Dermis microvascular lymphatic vessel endothelial cell (primary cell): ENCODE results near the gene CCDC137. TPM values are rescaled to one million over a fixed set of nuclear protein-coding genes. Genes with fewer than 3 reads are reported as not detected.

Experiments
- DNase-seq, 2 donors: peaks; one replicate each; pipeline versions ENCODE4 v3.0.0 to v3.0.0-alpha.2; 2010; ENCODE audit warnings: low read depth in 2 of 2
- total RNA-seq: library from RNA; depleted of rRNA; stranded (reverse); fragments of >200 nt; gene quantifications from 2 replicates; pipeline ENCODE4 v1.2.1, GENCODE V29; 2014

Gene CCDC137
- total RNA-seq, 1 donor from 2014 or later = 6.3 TPM

DNA sequence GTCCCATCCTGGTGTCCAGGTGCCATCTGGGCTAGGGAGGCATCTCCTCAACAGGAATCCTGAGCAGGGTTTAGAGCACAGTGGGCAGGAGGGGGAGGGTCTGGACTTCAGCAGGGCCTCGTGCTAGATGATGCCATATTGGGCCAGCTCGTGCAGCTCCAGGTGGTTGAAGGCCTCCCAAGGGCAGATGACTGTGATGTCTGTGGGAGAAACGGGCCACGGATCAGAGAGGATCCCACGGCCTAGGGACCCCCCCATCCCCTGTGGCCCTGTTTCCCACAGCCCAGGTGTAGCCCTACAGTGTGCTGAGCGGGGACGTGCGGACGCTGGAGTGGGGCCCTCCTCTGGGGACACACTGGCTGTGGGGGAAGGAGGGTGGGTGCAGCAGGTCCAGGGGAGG lies 15.6 kb upstream of the CCDC137 start:
- no peak for DNase-seq

DNA sequence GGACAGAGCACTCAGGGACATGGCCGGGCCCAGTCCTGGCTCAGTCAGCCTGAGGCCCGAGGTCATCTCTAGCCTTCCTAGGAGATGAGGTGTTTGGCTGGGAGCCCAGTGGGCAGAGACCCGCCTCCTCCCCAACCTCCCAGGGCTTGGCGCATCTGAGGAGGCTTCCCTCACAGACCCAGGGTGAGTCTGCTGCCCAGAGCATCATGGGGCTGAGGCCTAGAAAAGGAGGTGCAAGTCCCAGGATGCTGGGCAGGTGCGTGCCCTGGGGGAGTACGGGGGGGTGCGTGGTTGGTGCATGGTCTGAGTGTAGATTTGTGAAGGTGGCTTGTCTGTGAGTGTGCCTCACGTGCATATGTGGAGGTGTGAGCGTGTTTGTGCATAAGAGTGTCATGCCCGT lies 14.8 kb upstream of the CCDC137 start:
- DNase-seq = no peak

DNA sequence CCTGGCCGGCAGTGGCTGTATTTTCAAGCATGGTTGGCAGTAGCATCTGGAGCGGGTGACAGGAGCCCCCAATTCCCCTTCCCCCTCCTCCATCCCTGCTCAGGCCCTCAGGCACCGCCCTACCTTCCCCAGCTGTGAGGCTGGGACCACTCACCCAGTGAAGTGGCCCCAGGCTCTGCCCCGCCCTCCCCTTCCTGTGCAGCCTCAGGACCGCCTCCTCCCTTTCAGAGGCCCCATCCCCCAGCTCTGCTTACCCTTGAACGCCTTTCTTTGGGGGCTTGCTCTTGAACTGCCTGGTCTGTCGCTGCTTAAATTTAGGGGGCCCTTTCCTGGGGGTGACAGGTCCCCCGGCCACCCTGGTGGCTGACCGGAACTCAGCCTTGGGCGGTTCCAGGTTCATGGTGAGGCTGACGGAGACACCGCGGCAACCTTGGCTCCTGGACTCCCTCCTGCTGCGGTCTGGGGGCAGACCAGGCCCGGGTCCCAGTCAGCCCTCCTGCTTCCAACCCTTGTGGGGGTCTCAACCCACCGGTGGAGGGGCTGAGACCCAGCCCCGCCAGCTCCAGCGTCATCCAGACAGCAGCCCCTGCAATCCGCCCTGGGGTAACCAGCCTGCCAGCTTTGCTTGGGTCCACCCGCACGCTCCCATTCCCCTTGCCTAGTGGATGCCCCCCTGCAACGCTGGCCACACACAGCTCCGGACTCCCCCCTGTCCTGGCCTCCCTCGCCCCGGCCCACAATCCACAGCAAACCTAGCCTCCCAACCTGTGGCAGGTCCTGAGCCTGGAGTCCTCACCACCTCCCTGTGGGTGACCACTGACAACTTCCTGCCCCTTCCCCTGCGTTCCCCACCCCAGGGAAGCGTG lies 13.4 kb upstream of the CCDC137 start:
- DNase-seq = no peak

DNA sequence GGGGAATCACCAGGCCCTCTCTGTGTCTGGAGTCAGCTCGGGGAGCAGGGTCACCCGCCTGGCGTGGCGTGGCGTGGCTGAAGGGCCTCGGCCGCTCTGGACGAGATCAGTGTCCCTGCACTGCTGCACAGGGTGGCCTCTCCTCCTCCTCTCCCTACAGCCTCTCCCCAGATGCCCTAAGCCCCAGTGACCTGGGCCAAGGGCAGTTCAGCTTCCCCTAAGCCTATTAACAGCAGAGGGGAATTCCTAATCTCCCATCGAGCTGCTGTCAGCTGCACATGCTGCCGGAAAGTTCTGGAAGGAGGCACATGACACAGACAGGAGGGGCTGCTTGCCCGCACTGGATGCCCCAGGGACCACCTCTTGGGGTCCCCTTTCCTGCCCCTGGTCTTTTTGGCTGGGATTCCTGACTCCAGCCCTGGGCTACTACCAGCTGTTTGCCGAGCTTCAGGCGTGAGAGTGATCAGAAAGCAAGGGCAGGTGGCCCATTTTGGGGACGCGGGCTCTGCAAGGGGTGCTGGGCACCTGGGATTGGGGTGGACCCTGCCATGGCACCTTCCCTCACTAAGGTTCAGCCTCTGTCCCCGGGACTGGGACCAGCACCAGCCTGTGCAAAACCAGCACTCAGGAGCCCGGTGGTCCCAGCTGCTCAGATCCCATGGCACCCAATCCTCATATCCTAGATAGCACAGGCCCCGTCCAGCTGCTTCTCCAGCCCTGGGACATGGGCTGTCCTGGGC lies 11.0 kb upstream of the CCDC137 start:
- no peak for DNase-seq

DNA sequence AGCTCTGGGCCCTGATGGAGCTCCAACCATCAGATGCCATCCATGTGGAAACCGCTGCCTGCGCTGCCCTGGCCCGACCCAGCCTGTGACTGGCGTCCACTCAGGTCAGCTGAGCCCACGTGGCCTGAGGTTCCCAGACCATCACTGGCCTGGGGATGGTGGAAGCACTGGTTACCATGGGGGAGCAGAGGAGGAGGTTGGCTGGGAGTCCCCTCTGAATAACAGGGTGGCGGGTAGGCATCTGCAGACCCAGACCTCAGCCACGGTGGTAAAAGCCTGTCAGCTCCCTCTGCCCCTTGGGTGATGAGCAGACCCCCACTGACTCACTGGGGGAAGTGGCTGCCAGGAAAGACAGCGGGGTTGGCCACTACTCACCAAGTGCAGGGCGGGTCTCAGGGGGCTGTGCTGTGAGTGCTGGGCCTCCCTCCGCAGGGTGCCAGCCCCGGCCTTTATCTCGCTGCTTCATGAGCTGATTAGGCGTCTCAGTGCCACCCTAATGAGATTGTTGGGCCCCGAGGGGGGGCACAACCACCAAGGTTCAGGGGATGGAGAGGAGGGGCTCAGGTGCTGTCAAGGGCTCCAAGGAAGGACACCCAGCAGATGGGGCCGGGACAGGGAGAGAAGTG lies 10.3 kb upstream of the CCDC137 start, which contains the start of gene PDE6G:
TSS of gene PDE6G (minus strand) at position 425 of the 626 bp plus-strand sequence. CDS start 3,237 bp downstream, outside the sequence.
- no peak for DNase-seq

DNA sequence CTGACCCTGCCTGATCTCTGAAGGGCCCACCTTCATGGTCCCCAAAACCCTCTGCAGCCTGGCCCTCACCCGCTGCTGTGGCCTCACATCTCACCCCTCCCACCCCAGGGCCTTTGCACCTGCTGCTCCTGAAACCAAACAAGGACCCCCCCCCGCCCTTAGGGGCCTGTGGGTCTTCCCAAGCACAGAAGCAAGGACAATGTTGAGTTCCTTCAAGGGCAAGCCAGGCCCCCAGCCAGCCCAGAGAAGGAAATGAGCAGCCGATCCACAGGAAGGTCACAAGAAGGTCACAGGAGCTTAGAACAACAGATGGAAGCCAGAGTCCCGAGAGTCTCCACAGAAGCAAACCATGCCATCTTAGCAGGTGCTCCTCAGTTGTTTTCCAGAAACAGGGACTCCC lies 9.7 kb upstream of the CCDC137 start:
- DNase-seq = peak in 1 of 2 donors; percentile 31

DNA sequence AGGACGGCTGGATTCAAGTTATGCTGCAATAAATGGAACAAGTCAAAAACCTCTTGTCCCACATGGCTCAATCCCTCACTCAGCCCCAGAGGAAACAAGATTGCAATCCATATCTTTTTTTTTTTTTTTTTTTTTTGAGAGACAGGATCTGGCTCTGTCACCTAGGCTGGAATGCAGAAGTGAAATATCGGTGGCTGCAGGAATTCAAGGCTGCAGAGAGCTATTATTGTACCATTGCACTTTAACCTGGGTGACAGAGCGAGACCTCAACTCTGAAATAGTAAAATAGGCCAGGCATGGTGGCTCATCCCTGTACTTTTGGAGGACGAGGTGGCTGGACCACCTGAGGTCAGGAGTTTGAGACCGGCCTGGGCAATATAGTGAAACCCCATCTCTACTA lies 7.5 kb upstream of the CCDC137 start:
- no peak for DNase-seq

DNA sequence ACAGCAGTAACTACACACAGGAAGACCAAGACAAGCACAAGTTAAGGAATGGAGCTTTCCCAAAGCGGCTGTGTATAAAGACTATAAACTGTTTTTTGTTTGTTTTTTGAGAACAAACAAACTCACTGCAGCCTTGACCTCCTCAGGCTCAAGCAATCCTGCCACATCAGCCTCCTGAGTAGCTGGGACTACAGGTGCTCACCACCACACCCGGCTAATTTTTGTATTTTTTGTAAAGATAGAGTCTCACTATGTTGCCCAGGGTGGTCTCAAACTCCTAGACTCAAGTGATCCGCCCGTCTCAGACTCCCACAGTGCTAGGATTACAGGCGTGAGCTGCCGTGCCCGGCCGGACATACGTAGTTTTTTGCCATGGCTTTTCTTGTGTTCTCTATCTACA lies 6.1 kb upstream of the CCDC137 start:
- no peak for DNase-seq

DNA sequence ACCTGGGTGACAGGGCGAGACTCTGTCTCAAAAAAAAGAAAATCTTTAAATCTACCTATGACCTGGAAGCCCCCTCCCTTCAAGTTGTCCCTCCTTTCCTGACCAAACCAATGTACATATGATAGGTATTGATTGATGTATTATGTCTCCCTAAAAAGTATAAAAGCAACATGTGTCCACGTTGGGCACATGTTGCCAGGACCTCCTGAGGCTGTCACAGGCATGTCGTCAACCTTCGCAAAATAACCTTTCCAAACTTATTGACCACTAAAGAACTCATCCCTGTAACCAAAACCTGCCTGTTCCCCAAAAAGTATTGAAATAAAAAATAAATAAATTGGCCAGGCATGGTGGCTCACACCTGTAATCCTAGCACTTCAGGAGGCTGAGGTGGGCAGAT lies 4.5 kb upstream of the CCDC137 start:
- DNase-seq = no peak

DNA sequence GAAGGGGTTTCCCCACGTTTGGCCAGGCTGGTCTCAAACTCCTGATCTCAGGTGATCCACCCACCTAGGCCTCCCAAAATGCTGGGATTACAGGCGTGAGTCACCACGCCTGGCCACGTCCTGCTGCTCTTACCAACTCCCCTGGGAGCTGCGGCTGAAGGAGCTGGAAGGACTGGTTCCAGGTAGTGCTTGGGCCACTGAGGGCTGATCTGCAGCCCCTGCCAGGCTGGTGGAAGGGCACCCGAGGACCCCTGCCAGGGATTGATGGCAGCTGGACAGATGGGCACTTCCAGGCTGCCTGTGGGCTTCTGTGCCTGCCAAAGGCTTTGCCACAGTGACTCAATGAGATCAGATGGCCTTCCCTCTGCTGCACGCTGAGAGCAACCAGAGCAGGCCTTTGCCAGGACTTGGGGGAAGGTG lies 2.5 kb upstream of the CCDC137 start:
- no peak for DNase-seq

DNA sequence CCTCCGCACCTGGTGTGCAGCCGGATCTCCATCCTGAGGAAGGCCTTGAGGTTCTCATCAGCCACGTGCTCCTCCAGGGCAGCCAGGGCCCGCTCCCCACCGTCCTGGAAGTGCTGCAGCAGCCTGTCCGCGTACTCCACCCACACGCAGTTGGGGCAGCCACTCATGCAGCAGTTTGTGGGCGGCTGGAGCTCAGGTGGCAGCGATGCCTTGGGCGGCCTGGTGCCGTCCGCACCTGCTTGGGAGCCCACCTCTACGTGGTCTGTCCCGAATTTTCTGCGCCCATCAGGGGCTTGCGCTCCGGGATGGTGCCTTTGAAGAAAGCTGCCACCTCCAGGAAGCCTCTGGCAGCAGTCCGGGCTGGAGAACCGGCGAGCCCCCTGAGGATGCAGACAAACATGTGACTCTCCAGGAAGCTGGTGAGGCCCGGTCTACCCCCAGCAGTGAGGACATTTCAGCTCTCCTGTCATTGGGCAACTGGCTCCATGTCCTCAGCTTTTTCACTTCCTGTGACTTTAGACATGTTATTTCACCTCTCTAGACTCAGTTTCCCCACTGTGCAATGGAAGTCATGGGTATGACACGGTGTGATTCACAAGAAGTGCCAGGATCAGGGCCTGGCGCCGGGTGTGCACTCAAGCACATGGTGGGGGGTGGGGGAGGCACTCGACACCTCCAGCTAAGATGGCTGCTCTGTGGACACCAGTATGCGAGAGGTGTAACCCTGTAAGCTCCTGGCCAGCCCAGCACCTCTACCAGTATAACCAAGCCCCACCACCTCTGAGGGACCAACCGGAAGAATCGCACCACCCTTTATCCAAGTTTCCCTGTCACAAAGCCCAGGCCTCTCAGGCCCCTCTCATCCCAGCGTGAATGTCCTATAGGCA lies 1.1 kb upstream of the CCDC137 start:
- peak in 1 of 2 donors; percentile 31 for DNase-seq

DNA sequence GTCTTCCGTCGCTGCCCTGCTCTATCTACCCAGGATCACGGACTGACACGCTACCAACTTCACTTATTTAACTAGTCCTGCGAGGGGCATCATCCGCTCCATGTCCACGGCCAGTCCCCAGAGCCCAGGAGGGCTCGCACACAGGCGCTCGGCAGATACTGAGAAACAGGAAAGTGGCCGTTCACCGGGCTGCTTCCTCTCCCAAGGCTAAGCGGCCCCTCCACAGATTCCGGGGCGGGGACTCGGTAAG lies 520 bp upstream of the CCDC137 start:
- peak in 1 of 2 donors; percentile 69 for DNase-seq

DNA sequence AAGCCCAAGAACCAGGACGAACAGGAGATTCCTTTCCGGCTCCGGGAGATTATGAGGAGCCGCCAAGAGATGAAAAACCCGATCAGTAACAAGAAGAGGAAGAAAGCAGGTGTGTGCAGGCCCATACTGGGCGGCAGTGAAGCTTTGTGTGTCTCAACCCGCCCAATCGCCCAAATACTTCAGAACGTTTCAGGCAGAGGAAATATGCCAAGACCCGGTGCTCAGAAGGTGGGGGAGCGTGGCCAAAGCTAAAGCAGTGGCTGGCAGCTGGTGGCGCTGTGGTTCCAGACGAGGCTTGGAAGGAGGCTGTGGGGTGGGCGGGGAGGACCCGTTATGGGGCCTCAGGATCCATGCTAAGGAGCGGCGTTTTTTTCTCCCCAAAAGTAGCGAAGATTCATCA lies 1.2 kb downstream of the CCDC137 start:
- DNase-seq = no peak

DNA sequence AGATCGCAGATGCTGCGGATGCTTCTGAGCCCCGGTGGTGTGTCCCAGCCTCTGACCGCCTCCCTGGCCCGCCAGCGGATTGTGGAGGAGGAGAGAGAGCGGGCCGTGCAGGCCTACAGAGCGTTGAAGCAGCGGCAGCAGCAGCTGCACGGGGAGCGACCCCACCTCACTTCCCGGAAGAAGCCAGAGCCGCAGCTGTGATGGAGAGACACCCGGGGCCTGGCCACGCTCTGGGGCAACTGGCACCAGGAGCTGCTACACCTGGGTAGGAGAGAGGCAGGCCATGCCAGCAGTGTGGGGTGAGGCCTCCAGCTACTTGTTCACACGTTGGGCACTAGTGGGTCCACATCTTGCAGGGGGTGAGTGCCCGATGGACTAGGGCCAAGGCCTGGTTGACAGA lies 6.0 kb downstream of the CCDC137 start:
- DNase-seq = no peak

DNA sequence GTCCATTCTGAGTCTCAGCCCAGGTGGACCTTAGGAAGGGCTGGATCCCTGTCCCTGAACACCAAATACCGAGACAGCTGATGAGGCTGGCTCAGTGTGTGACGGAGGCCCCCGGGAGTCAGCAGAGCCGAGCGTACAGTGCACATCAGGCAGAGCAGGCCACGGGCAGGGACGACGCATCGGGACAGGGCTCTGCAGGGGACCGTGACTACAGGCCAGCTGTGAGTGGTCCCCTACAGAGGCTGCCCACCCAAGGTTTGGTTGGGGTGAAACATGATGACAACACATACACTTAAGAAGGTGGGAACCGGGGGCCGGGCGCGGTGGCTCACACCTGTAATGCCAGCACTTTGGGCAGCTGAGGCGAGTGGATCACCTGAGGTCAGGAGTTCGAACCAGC lies 6.4 kb downstream of the CCDC137 start:
- DNase-seq = no peak

DNA sequence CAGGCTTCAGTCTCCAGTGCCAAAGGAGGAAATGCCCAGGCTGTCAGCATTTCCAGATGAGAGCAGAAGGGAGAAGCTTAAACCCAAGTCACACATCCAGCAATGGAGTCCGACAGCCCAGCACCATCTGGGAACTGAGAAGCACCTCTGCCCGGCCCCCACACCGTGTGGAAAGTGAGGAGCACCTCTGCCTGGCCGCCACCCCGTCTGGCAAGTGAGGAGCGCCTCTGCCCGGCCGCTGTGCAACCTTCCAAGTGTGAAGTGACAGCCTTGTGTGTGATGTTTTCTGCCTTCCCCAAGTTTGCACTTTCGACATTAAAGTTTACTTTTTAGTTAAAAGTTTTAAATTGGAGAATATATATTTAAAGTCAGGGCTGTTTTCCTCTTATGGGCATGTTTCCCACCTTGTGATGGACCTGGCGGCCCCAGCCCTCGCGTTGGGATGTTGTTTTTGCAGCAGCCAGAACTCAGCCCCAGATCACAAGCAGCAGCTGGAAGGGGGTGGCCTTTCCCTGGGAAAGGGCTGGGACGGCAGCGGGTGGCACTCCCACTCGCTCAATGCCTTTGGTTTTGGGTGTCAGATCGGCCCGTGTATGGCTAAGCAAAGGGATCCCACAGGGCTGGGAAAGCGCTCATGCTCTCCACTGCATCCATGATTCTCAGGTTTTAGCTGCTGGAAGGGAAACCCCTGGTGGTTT lies 7.2 kb downstream of the CCDC137 start:
- DNase-seq = no peak

DNA sequence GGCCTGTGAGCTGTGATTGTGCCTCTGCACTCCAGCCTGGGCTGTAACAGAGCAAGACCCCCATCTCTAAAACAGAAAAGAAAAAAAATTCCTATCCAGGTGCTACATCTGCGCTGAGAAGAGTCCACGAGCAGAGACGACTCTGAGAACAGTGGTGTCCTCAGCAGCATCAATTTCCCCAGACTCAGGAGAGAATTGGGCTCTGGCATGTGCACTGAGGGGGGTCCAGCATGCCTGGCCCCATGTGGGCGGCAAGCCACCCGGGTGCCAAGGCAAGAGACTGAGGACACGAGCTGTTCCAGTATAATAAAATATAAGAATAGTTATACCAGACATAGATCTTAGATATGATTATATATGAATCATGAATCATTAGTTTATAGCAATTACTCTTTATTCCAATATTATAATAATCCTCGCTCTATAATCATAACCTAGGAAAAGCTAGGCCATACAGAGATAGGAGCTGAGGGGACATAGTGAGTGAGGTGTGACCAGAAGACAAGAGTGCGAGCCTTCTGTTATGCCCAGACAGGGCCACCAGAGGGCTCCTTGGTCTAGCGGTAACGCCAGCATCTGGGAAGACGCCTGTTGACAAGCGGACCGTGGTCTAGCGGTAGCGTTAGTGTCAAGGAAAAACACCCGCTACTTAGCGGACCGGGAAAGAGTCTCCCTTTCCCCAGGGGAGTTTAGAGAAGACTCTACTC lies 9.1 kb downstream of the CCDC137 start:
- DNase-seq = peak in 1 of 2 donors; percentile 37

DNA sequence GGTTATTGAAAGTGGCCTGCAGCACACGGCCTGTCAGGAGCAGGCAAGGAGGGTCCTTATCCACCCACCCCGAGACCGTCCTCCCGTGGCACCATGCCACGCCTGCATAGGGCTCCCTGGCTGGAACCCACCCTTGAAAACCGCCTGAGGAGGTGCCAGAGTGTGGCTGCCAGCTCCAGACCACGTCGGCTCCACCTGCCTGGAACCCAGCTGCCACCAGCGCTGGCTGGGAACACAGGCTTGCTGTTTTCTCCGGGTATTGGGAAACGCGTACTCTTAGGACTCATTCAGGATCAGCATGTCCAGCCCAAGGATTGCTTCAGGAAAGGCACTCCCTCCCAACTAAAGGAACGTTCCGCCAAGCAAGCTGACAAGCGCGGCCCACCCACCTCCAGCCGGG lies 10.4 kb downstream of the CCDC137 start:
- no peak for DNase-seq

DNA sequence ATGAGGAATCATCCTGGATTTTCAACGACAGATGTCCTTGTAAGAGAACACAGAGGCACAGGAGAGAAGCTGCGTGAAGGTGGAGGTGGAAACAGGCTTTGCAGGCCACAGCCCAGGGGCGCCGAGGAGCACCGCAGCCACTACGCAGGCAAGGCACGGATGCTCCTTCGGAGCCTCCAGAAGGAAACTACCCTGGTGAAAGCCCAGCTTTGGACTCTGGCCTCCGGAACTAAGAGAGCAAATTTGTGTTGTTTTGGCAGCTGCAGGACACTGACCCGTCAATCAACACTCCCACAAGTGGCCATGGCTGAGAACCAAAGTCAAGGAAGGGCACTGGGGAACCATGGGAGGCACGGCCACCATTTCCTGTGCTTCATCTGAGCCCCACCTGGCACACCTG lies 13.6 kb downstream of the CCDC137 start:
- DNase-seq = no peak

DNA sequence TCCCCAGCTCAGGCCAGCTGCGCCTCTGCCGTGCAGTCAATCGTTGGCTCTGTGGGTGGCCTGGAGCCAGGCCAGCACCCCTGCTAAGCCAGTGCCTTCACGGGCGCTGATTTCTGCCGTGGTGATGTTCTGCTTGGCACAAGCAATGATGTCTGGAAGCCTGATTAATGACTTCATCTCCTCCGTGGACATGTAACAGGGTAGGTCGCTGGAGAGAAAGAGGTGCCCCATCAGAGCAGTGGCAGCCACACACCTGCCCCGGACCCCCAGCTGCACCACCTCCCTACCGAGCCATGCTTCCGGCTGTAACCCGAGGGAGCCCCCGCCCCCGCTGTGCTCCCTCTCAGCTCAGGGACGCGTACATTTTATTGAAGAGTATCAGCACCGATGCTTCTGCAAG lies 15.1 kb downstream of the CCDC137 start:
- no peak for DNase-seq
